A549 (cell line): ENCODE data around the gene AKAP8L. TPM values are rescaled to one million over a fixed set of nuclear protein-coding genes. Genes with fewer than 3 reads are reported as not detected.

Source experiments
- ATAC-seq, 2 experiments: fragments of 200-7000 bp in 1 of 2; fragments of >200 bp in 1 of 2; cut with Nextera tagmentation in 1 of 2; cut with Tn5 transposase in 1 of 2; 3 replicates each; pipeline versions ENCODE4 v1.8.0 to v1.9.1; 2018 to 2020; ENCODE audit warnings: mild to moderate bottlenecking in 1 of 2, moderate library complexity in 1 of 2
- CTCF ChIA-PET: fragments of 300-600 bp; sonication (Branson Sonifier 250); formaldehyde crosslinking; extraction: SDS; loops from one replicate; lab custom pipeline; 2021; ENCODE audit warnings: antibody characterized with exemption, inconsistent platforms; lab: Yijun Ruan, JAX
- POLR2A ChIA-PET: fragments of 350-600 bp; formaldehyde crosslinking; extraction: SDS; loops from one replicate; lab custom pipeline; 2021; ENCODE audit warnings: antibody characterized with exemption, inconsistent platforms; lab: Yijun Ruan, JAX
- DNase-seq, 2 experiments: peaks; one replicate each; pipeline versions ENCODE4 v3.0.0 to v3.0.0-alpha.2; 2011 to 2016; ENCODE audit warnings: low read depth in 1 of 2, low spot score in 1 of 2
- FAIRE-seq: peaks from 2 replicates; lab custom pipeline; 2011; peaks lifted over from hg19 to GRCh38; lab: Jason Lieb, UNC
- H3K27ac ChIP-seq, 2 experiments: fragments of >200 bp; sonication (Bioruptor Twin); formaldehyde crosslinking; 3 replicates each; pipeline ENCODE4 v1.5.1; 2016 to 2017
- H3K4me1 ChIP-seq: fragments of >200 bp; sonication (Bioruptor Twin); formaldehyde crosslinking; 3 replicates; pipeline ENCODE4 v1.6.1; 2016
- H3K4me2 ChIP-seq: fragments of >200 bp; sonication (Bioruptor Twin); formaldehyde crosslinking; 3 replicates; pipeline ENCODE4 v1.6.1; 2016
- H3K4me3 ChIP-seq: fragments of >200 bp; sonication (Bioruptor Twin); formaldehyde crosslinking; 3 replicates; pipeline ENCODE4 v1.5.1; 2016
- H3K9me3 ChIP-seq: fragments of >200 bp; sonication (Bioruptor Twin); formaldehyde crosslinking; 3 replicates; pipeline ENCODE4 v1.6.1; 2016
- CEBPB ChIP-seq, 2 experiments: fragments of >200 bp in 1 of 2; sonication (Bioruptor Twin) in 1 of 2; formaldehyde crosslinking in 1 of 2; IDR thresholded peaks; 2 replicates each; pipeline ENCODE4 v1.6.1; 2012 to 2016
- EHF ChIP-seq: fragments of 250-450 bp; sonication (Bioruptor Pico); IDR thresholded peaks from 2 replicates; pipeline ENCODE4 v1.5.0; 2020; ENCODE audit warnings: mild to moderate bottlenecking
- EP300 ChIP-seq, 2 experiments: fragments of >200 bp; sonication (Bioruptor Twin); formaldehyde crosslinking; IDR thresholded peaks; 2 replicates in 1 of 2; 3 replicates in 1 of 2; pipeline ENCODE4 v1.6.1; 2016 to 2017
- FOSB ChIP-seq: fragments of 250-450 bp; sonication (Bioruptor Pico); IDR thresholded peaks from 2 replicates; pipeline ENCODE4 v1.5.0; 2020; ENCODE audit warnings: mild to moderate bottlenecking, moderate library complexity
- HOXB5 ChIP-seq: fragments of 250-450 bp; sonication (Bioruptor Pico); IDR thresholded peaks from 2 replicates; pipeline ENCODE4 v1.5.0; 2020; ENCODE audit warnings: mild to moderate bottlenecking, moderate library complexity
- KDM5A ChIP-seq: fragments of 200-600 bp; sonication (generic); IDR thresholded peaks from 2 replicates; pipeline ENCODE4 v1.6.1; 2016; ENCODE audit warnings: antibody characterized with exemption, mild to moderate bottlenecking
- NFE2L2 ChIP-seq: fragments of 150-350 bp; conservative IDR thresholded peaks from 2 replicates; pipeline ENCODE4 v1.6.1; 2014; ENCODE audit warnings: low read length
- RNF2 ChIP-seq: fragments of 200-600 bp; sonication (generic); IDR thresholded peaks from 2 replicates; pipeline ENCODE4 v1.6.1; 2016; ENCODE audit warnings: low read depth, mild to moderate bottlenecking, antibody characterized with exemption, moderate library complexity, borderline replicate concordance
- SMC3 ChIP-seq: fragments of >200 bp; sonication (Bioruptor Twin); formaldehyde crosslinking; IDR thresholded peaks from 3 replicates; pipeline ENCODE4 v1.6.1; 2018; ENCODE audit warnings: inconsistent platforms
- USF2 ChIP-seq: fragments of 450-650 bp; IDR thresholded peaks from 2 replicates; pipeline ENCODE4 v1.6.1; 2014; ENCODE audit warnings: antibody characterized with exemption
- ZC3H11A ChIP-seq: fragments of 450-650 bp; IDR thresholded peaks from 2 replicates; pipeline ENCODE4 v1.6.1; 2014; ENCODE audit warnings: antibody characterized with exemption, mild to moderate bottlenecking
- ZNF302 ChIP-seq: fragments of 250-450 bp; sonication (Bioruptor Pico); IDR thresholded peaks from 2 replicates; pipeline ENCODE4 v1.9.0; 2021; ENCODE audit warnings: inconsistent platforms, mild to moderate bottlenecking, moderate library complexity
- ZSCAN20 ChIP-seq: fragments of 250-450 bp; sonication (Bioruptor Pico); IDR thresholded peaks from 2 replicates; pipeline ENCODE4 v1.8.0; 2022; ENCODE audit warnings: mild to moderate bottlenecking, moderate library complexity
- WGBS: methylation state at CpG from one replicate; pipeline ENCODE4 v1.1.6; 2017; ENCODE audit errors: missing lambda C conversion rate; 5-methylcytosine and 5-hydroxymethylcytosine counted together
- polyA plus RNA-seq, 4 experiments: library from polyadenylated mRNA; depleted of rRNA in 3 of 4; stranded (reverse); fragments of >200 nt; fragmentation: RNase III in 1 of 4; extraction: RNeasy Plus Mini Kit Qiagen cat#74134 plus additional on column Dnase treatment in 1 of 4; gene quantifications; 2 replicates in 3 of 4; 3 replicates in 1 of 4; pipeline ENCODE4 v1.2.3, GENCODE V29; 2011 to 2017
- TF ChIP-seq, protein P1 (sequence below): fragments of 250-450 bp; sonication (Bioruptor Pico); IDR thresholded peaks from 2 replicates; pipeline ENCODE4 v1.5.0; 2021; ENCODE audit warnings: mild to moderate bottlenecking, moderate library complexity, borderline replicate concordance
- TF ChIP-seq, protein P2 (sequence below): fragments of 200-600 bp; sonication (generic); IDR thresholded peaks from 2 replicates; pipeline ENCODE4 v1.6.1; 2016; ENCODE audit warnings: antibody characterized with exemption, mild to moderate bottlenecking, moderate library complexity

The AKAP8L gene
- polyA plus RNA-seq, 2 of the 4 experiments (the other 2 are of a cell fraction), result 28.4 to 42.9 TPM

GRCh38 chr19:15430526-15431120 lies 11.8 kb upstream of the AKAP8L start (continued):
- TF ChIP-seq, protein P1, sequence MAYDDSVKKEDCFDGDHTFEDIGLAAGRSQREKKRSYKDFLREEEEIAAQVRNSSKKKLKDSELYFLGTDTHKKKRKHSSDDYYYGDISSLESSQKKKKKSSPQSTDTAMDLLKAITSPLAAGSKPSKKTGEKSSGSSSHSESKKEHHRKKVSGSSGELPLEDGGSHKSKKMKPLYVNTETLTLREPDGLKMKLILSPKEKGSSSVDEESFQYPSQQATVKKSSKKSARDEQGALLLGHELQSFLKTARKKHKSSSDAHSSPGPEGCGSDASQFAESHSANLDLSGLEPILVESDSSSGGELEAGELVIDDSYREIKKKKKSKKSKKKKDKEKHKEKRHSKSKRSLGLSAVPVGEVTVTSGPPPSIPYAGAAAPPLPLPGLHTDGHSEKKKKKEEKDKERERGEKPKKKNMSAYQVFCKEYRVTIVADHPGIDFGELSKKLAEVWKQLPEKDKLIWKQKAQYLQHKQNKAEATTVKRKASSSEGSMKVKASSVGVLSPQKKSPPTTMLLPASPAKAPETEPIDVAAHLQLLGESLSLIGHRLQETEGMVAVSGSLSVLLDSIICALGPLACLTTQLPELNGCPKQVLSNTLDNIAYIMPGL (CRISPR knock-in tag), result no peak

DNA sequence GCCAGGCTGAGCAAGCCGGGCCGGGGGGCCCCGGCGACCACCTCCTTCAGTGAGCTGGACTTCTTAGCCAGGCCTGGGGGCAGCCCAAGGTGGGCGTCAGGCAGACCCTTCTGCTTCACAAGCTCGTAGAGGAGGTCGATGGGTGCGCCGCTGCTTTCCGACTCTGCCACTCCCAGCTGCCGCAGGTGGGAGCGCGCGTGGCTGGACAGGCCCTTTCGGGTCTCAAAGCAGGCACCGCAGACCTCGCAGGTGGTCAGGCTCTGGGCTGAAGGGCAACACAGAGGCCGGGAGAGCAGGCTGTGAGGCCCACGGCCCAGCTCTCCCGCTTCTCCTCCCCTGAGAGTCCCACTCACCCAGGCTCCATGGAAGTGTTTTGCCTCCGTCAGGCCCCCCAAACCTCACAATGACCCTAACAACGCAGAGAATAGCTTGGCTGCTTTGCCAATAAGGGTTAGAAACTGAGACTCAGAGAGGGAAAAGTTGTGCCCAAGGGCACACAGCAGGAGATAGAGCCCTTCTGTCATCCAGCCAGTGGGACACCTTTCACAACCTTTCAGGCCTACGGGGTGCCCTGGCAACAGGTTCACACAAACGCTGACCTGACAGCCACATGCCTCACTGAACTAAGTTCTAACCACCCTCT lies 11.2 kb upstream of the AKAP8L start:
- TF ChIP-seq EP300 (IDR thresholded peaks at IDR 0.05) (no peak), HOXB5 (CRISPR knock-in tag) (no peak), FOSB (CRISPR knock-in tag) (no peak), RNF2 (no peak), EHF (no peak), KDM5A (no peak), ZSCAN20 (no peak), SMC3 (no peak), ZC3H11A (no peak), NFE2L2 (no peak), ZNF302 (CRISPR knock-in tag) (no peak), CEBPB (IDR thresholded peaks at IDR 0.05) (no peak), USF2 (no peak)
- TF ChIP-seq, protein P2, sequence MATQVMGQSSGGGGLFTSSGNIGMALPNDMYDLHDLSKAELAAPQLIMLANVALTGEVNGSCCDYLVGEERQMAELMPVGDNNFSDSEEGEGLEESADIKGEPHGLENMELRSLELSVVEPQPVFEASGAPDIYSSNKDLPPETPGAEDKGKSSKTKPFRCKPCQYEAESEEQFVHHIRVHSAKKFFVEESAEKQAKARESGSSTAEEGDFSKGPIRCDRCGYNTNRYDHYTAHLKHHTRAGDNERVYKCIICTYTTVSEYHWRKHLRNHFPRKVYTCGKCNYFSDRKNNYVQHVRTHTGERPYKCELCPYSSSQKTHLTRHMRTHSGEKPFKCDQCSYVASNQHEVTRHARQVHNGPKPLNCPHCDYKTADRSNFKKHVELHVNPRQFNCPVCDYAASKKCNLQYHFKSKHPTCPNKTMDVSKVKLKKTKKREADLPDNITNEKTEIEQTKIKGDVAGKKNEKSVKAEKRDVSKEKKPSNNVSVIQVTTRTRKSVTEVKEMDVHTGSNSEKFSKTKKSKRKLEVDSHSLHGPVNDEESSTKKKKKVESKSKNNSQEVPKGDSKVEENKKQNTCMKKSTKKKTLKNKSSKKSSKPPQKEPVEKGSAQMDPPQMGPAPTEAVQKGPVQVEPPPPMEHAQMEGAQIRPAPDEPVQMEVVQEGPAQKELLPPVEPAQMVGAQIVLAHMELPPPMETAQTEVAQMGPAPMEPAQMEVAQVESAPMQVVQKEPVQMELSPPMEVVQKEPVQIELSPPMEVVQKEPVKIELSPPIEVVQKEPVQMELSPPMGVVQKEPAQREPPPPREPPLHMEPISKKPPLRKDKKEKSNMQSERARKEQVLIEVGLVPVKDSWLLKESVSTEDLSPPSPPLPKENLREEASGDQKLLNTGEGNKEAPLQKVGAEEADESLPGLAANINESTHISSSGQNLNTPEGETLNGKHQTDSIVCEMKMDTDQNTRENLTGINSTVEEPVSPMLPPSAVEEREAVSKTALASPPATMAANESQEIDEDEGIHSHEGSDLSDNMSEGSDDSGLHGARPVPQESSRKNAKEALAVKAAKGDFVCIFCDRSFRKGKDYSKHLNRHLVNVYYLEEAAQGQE, result no peak
- Histone ChIP-seq H3K27ac (no peak overlapping the region), H3K9me3 (no peaks in the 10 kb centered on the region), H3K4me3 (no peak overlapping the region), H3K4me2 (no peak overlapping the region), H3K4me1 (peaks cover 14% of the 10 kb centered on the region; the same call in 1 of the 3 replicates)
- CTCF ChIA-PET, result interaction anchor here (1.0 to 1.8 kb wide), 2 partner anchors 11 to 126 kb away, joined by 3 to 11 read pairs; partner anchors contain the start of gene AKAP8L
- ATAC-seq (no peak), DNase-seq (no peak), FAIRE-seq (no peak)
- 98% methylated on average over 17 of the region's 24 CpGs for WGBS
- POLR2A ChIA-PET, result interaction anchor here (1.3 kb wide), 1 partner anchor 11 kb away, joined by 3 read pairs; the partner anchor contains the start of gene AKAP8L
